SW480 (cell line): ENCODE measurements around the gene PAGE5.

ENCODE experiments used
- DNase-seq: peaks from one replicate; pipeline ENCODE4 v3.0.0-alpha.2; 2016; ENCODE audit warnings: low spot score

Gene PAGE5, protein sequence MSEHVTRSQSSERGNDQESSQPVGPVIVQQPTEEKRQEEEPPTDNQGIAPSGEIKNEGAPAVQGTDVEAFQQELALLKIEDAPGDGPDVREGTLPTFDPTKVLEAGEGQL

DNA sequence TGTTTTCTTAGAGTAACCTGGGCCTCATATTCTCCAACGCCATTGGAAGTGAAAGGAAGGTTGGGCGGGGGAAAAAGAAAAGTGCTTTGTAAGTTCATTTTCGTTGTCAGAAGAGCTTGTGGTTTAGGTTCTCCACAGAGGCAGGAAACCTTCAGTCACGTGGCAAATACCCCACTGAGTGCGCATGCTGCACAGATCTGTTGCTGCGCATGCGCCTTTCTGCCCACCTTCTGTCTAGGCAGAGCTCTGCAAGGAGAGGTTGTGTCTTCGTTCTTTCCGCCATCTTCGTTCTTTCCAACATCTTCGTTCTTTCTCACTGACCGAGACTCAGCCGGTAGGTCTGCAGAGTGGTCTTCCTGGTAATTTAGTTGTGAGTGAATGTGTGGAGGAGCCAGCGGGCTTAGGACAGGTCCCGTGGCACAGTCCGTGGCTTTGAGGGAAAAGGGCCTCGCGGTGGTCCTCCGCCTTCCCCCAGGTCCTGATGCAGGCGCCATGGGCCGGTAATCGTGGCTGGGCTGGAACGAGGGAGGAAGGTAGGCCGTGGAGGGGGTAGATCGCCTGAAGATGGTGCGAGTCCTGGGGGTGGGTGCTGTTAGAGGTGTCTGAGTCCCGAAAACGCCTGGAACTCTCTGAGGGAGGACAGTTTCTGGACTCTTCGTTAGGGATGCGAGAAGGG is at the start of gene PAGE5:
TSS of gene PAGE5 (plus strand) at position 228 of the 676 bp plus-strand sequence. CDS start 1,037 bp downstream, outside the sequence.
- no peak for DNase-seq

GRCh38 chrX:55187281-55187680 is 32.9 kb upstream of the PAGE5 start:
- peak; percentile 13 for DNase-seq

DNA sequence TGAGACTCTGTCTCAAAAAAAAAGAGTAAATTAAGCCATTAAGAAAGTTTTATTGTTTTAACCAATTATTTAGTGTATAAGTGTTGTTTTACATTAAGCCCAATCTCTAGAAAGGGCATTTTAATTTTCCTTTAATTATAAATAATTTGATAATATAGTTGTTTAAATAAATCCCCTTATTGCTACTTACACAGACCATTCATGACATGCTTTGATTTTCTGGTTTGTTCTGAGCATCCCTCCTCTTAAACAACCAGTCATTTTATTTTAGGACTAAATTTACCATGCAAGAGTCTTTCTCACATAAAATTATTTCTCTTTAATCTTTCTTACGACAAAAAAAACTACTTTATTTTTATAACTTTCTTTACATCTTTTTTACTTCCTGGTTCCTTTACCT is 23.5 kb upstream of the PAGE5 start:
- DNase-seq, result no peak

DNA sequence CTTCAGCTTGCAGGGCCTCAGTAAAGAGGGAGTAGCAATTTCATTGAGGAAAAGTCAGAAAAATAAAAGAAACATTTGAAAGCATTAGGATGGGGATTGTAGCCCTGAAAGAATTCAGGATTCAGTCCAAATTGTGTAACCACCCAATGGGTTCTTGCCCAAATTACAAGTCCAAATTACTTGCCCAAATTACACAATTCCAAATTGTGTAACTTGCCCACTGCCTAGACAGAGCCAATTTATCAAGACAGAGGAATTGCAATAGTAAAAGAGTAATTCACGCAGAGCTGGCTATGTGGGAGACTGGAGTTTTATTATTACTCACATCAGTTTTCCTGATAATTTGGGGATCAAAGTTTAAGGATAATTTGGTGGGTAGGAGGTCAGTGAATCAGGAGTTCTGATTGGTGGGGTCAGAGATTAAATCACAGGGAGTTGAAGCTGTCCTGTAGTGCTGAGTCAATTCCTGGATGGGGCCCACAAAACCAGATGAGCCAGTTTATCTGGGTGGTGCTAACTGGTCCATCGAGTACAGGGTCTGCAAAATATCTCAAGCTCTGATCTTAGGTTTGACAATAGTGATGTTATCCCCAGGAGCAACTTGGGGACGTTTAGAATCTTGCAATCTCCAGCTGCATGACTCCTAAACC is 18.1 kb upstream of the PAGE5 start:
- DNase-seq, result no peak

DNA sequence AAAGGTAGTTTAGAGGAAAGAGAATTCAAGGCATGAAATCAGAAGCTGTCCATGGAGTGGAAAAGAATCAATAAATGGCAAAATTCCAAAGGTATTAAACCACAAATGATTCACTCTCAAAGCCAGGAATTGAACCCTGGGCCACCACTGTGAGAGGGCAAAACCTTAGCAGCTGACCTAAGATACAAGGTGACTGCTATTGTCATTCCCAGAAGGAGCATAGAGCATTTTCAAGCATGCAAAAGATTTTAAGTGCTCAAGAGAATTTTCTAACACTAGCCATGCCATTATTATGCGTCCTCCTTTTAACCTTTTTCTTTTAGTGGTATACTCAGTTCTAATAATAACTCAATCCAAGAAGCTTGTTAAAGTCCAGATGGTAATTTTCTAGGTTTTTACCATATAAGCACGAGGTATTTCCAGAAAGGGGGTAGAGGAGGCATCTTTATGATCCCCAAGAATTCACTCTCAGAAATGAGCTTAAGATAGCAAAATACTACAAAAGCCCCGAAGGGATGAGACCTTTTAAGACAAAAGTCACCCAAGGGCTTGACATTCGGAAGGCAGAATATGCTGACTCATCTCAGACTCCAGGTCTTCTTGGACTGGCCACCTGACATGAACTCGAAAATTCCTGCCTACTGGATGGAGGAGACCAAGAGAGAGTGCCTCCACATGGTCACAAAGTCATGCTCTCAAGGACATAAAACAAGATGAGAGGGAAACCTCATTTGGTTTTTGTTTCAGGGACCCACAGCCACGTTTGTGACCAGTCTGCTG is 13.8 kb upstream of the PAGE5 start:
- no peak for DNase-seq

- peak; percentile 1 for DNase-seq
Measured at GRCh38 chrX:55210931-55211677, 9.0 kb upstream of the PAGE5 start.

DNA sequence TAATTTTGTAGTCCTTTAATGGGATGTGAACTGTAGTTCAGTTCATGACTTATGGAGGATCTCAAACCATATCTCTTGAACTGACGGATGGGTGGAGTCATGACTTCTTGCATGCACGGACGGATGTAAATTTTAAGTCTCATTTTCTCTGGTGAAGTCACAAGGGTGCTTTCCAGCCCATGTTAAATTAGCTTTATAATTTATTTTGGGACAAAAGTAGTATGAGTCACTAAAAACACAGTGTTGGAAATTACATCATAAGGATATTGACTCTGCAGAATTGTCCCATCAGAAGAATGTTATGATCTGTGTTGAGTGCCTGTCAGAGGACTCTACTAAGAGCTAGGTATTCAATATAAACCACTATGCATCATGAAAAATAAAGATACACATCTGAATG is 6.8 kb upstream of the PAGE5 start:
- no peak for DNase-seq

DNA sequence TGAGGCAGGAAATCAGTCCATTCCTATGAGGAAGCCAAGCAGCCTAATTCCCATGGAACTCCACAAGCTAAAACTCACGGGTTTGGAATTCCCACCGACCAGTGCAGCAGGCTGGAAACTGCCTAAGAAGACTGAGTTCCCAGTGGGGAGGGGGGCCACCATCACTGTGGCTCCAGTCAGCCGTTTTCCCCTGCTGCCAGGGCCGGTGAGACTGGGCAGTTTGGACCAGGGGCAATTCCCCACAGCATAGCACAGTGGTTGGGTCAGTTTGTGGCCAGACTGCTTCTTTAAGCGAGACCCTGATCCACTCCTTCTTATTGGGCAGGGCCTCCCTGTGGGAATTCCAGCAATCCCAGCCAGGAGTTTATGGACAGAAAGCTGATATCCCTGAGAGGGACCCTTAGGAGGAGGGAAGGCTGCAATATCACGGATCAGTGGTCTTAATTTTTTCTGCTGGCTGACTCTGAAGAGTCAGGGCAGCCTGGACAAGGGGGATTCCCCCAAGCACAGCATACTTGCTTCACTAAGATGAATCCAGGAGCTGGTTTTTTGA is 20.7 kb downstream of the PAGE5 start:
- no peak for DNase-seq

DNA sequence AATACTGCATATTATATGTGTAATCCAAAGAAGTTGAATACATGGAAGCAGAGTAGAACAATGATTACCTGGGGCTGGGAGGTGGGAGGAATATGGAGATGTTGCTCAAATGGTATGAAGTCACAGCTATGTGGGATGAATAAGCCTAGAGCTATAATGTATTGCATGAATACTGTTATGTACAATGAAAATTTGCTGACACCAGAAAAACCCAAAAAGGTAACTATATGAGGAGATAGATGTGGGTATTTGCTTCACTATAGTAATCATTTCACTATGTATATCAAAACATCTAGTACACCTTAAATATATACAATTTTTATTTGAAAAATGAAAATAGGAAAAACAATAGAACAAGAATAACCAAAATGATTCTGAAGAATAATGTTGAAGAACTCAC is 33.4 kb downstream of the PAGE5 start:
- no peak for DNase-seq

- DNase-seq, result no peak
Measured at GRCh38 chrX:55260806-55261205, 40.7 kb downstream of the PAGE5 start.

- no peak for DNase-seq
Measured at GRCh38 chrX:55264816-55265215, 44.7 kb downstream of the PAGE5 start, which contains the start of gene PAGE3. Gene PAGE3, minus strand, starts transcription at chrX:55264916. Its CDS starts 1,013 bp downstream, at chrX:55263903.
